HG02642 (cell line): ENCODE data around the gene MS4A6E.
A peak's percentile ranks its signal among the peaks of the same experiment; 100 is the strongest.
"Not testable (repeated sequence)": the region's sequence is repeated elsewhere in the genome, so short reads cannot be mapped to it uniquely, and the experiment has no call there.

ENCODE experiments used
- ATAC-seq: cut with Tn5 transposase; IDR thresholded peaks from one replicate; pipeline ENCODE4 v1.9.1; 2021; ENCODE audit warnings: mild to moderate bottlenecking; ENCODE audit not compliant: unreplicated experiment, poor library complexity

MS4A6E gene

DNA sequence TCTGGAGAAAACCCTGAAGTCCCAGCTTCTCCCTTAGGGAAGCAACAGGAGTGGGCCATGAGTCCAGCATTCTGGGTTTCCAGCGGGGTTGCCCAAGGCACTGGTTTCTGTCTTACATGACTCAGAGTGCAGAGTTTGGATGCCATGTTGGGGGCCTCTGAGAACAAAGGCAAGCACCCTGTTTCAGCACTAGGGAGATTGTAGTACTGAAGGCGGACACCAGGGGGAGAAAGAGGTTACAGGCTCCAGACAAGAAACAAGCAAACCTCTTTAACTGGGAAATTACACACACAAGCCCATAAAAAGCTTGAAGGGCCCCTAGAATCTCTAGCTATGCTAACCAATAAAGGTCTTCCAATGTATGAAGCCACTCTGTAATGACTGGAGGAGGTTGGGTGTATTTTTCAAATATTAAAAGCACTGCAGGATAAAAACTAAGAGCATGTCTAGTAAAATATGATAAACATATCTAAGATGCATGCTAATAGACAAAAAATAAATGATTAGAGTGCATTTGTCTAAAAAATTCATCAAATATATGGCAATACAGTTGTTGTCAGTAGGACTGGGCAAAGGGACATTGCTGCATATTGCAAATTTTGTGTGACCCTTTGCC, 7.1 kb downstream of the MS4A6E start:
- ATAC-seq = peak; percentile 51

DNA sequence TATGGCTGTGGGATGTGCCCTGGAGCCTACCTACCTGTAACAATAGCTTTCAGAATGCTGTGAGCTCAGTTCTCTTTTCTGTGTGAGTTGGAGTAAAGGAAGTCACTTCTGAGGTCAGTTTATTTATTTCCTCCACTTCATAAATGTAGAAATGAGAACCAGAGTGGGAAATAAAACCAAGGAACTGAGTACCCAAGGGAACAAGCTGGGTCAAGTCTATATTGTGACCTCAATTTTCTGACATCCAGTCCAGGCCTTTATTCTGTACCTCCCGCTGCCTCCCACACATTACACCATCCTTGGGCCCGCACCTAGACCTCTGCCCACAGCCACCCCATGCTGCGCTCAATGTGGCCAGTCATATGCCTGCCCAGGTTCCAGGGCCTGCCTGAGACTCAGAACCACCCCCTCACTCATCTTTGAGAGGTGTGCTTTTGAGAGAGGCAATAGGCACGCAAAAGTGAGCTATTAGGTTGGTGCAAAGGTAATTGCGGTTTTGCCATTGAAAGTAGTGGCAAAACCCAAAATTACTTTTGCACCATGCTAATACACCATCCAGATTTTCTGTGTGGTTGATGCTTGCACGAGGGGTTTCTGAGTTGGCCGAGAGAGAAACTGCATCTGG, 9.8 kb downstream of the MS4A6E start:
- peak; percentile 53 for ATAC-seq

DNA sequence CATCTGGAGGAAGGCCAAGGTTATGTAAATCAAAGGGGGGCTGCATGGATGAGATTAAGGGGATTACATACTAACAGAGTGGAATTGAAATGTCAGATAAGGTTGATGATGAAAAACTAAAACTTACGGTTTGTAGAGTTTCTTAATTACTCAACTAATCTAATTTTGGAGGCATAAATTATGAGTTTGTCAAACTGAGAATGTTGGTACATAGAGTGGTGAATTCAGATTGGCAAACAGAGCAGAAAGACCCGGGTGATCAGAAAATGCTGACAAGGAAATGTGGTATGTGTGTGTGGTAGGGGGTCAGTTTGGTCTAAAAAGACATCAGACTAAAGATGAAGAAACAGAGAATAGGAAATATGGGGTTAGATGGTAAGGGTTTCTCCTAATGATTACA, 11.0 kb downstream of the MS4A6E start:
- no peak for ATAC-seq

DNA sequence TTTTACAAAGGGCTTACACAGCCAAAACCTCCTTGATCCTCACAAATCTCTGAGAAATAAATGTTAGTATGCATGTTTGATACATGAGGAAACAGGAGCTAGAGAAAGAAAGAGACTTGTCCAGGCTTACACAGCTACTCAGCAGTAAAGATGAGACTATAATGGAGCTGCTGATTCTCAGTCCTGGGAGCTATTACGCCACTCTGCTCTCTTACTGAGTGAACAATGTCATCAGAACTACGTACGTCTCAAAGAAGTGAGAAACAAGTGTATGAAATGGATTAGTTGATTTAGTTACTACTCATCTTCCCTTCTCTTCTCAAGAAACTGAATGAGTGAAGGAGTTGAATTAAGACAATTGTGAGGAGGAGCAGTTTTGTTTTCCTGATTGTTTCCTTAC, 12.3 kb downstream of the MS4A6E start:
- ATAC-seq = no peak

DNA sequence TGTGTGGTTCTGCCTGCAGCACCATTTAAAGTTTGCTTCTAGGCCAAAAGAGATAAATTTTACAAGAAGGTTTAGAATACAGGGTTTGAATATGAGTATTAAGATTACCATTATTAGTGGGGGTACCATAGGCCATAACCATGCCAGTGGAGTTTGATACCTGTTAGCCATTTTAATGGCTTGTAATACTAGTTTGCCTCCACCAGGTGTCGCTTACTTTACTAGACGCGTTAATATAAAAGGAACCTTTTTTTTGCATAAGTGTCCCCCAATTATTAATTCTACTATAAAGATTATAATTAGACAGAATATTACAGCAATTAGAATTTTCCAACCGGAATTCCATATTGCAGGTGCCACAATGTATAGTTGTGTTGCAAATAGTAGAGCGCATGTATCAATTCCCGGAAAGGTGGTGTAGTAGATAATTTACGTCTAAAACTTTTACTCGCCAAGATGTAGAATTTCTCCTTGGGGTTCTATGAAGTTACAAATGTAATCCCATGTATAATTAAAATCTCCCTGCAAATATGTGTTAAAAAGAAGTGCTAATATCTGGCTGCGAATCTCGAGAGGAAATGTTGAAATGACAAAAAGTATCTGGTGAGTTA, 16.1 kb downstream of the MS4A6E start:
- ATAC-seq = no peak

DNA sequence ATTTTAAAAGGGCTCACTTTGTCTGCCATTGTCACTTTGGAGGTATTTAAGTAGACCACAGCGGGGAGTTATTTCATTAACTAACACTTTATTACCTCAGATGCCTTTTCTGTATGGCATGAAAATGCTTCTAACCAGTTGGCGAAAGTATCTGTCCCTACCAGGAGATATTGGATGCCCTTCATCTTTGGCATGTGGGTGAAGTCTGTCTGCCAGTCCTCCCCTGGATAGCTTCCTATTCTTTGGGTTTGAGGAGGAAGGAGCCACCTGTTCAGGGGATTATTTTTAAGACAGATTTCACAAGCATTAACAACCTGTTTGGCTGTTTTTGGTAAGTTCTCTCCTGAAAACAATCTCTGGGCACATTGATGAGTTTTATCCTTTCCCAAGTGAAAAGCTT, 17.1 kb downstream of the MS4A6E start:
- no peak for ATAC-seq

DNA sequence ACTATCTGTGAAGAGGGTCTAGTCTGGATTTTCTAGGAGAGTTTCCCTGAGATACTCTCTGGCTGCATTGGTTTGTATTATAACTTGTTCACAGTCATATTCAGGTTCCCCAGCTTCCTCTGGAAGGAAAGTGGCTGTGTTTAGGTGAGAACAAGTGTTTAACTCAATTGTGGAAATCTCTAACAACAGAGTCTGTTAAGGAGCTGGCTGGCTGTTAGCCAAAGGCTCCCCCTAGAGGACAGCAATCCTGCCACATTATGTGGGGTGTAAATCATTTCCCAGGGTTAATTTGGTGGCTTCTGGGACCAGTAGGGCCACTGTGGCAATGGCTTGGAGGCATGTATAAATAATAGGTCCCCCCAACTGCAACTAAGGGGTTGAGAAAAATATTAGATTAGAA, 18.4 kb downstream of the MS4A6E start:
- no peak for ATAC-seq

DNA sequence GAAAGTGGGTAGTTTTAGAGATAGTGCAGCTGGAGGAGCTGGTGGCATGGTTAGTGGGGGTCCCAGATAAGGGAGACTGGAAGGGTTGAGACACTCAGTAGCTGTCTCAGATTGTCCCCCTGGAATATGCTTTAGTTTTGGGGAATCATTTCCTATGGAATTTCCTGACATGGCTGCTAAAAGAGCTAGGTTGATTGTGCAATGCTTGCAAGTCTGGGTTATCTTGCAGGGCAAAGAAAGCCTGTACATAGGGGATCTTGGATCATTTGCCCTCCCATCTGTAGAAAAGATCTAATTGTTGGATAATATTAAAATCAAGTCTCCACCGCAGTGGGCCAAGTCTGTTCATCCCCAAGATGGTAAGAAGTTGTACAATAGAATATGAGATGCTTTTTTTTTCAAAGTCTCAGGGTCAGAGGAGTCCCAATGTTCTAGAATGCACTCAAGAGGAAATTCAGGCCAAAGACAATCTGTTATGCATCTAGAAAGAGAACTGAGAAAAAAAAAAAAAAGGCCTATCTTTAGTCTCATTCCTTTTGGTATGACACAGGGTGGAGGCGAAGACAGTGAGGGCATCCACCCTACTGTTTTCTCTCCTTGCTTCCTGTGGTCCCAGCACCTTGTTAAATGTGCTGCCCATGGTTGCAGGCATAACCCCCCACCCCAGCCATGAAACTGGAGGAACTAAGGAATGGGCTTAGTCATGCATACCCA, 20.2 kb downstream of the MS4A6E start:
- ATAC-seq = peak; percentile 51

DNA sequence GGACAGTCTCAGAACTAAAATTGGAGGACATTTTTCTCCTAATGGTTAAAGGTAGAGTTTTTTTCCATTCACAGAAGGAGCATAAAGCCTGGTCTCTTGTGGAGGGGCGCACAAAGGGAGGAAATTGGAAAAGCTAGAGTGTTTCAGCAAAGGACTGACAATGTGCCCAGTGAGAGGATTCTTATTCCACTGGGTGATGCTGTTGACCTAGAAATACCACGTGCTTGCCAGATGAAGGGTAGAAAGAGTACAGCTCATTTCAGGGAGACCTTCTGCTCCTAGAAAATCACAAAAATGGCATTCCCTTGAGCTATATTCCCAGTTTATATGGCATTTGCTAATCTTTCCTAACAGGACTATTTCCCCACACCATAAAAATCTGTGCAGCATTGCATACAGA, 21.1 kb downstream of the MS4A6E start:
- ATAC-seq = no peak

DNA sequence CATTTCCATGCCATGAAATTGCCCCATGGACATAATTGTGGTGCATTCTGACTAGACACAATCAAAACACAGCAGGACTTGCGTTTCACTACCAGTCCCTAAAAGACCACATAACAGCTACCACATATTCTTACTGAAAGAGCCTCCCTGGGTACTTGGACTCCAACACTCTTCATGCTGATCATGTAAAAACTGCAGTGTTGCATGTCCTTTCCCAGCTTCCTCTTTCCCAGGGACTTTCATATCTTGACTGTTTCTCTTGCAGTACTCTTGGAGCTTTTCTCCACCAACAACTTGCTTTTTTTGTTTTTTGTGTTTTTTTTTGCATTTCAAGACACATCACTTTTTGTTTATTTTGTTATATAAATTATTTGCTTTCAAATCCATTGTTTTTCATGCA, 22.9 kb downstream of the MS4A6E start:
- ATAC-seq = no peak

DNA sequence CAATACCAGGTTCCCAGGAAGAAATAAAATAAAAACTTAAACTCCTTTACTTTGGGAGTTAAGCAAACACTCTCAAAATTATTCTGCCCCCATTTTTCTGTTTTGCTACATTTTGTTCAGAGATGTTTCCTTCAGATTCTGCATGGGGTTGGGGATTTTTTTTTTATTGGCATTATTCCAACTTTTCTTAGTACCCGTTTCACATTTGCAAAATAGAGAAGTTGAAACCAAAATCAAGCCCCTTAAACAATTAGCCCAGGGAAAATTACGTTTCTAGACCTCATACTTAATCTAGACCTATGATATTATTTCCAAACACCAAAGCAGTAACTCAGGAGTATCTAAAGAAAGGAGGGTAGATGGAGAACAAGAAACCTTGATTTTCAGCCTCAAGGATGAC, 30.7 kb downstream of the MS4A6E start:
- ATAC-seq = no peak

DNA sequence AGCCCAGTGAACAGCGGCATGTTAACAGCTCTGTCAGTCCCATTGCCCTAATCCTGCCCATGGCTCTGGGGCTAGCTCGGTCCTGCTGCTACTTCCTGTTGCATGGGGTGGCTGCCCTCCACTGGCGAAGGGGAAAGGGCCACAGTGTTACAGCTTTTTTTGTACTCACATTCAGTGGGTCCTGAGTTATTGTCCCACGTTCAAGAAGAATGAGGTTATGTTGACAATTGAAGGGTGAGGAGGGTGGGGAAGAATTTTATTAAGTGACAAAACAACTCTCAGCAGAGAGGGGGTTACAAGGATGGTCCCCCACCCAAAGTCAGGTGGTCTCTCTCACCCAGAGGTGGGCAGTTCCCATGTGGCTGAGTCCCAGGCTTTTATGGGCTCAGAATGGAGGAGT, 33.6 kb downstream of the MS4A6E start:
- no peak for ATAC-seq

DNA sequence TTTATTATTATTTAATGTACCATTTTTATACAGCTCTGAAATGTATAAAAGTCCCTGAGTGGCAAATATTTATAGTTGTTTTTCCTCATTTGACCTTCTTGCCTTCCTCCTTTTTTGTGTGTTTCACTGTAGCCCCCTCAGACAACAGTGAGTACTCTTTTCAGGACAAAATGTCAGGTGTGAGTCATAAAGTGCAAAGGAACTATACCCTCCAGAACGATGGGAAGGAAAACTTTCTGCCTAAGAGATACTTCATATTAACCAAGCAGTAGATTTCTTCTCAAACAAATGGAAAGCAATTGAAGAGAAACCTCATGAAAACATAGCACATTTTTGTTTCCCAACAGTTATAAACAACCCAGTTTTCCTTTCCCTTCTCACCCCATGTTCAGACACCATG, 35.2 kb downstream of the MS4A6E start:
- ATAC-seq = no peak

DNA sequence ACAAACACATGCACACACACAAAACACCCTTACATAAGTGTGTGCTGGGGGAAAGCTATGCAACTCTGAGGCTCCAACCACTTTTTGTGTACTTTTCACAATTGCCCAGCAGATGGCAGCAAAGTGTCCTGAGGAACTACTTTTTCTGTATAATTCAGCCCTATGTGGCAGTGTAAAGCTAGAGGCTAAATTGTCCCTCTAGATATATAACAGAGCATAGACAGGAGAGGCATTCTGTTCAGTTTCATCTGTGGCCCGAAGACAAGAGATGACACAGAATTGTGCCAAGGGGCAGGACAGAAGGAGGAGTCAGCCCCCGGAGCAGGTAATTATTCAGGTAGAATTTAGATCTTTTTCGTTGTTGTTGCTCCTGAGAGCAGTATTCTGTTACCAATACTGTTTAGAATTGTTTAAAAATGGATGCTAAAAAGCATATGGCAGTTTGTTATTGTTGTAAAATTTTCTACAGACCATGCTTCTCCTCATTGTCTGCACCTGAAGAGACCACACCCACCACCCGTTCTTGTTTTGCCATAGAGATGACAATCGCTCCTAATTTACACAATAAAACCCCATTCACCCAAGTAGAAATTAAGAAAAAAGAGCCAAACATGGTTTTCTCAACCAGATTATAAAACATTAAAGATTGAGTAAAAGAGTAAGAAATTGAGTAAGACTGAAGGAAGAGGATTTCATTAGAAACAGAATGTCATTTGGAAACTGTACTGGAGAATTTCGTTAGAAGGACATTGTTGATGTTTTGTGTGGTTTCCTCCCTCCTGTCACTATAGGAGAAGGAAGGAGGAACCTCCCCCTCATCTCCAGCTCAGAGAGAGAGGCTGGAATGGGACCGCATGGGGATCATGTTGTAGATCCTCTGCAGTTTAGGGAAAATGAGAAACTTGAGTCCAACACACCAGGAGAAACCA, 36.8 kb downstream of the MS4A6E start:
- peak; percentile 53 for ATAC-seq

DNA sequence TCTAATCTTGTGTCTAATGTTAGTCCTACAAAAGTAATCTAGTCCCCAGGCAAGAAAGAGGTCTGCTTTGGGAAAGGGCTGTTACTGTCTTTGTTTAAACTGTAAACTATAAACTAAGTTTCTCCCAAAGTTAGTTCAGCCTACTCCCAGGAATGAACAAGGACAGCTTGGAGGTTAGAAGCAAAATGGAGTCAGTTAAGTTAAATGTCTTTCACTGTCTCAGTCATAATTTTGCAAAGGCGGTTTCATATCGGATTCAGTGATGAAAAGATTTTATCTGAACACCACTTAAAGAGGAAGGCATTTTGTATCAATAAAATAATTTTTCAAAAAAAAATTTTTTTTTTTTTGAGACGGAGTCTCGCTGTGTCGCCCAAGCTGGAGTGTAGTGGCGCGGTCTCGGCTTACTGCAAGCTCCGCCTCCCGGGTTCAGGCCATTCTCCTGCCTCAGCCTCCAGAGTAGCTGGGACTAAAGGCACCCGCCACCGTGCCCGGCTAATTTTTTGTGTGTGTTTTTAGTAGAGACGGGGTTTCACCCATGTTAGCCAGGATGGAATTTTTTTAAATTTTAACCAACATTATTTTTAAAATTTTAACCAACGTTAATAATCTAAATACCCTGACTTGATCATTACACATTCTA, 39.3 kb downstream of the MS4A6E start:
- ATAC-seq = not testable (repeated sequence)

DNA sequence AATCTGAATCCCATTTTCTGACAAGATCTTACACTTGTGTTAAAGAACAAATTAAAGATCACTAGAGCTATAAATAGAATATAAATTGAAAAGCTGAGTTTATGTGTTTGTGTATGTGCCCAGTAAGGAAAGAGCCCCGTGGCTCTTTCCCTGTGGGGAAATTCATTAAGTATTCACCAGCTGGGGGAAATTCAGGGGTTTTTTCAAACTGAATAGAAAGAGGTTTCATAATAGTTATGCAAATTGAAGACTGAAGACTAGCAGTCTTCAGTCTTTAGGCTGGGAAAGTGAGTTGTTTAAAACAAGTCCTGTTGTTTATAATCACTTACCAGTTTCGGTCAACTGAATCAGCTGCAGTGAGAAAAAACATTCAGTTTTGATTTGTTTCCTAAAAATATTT, 40.0 kb downstream of the MS4A6E start:
- peak; percentile 82 for ATAC-seq

DNA sequence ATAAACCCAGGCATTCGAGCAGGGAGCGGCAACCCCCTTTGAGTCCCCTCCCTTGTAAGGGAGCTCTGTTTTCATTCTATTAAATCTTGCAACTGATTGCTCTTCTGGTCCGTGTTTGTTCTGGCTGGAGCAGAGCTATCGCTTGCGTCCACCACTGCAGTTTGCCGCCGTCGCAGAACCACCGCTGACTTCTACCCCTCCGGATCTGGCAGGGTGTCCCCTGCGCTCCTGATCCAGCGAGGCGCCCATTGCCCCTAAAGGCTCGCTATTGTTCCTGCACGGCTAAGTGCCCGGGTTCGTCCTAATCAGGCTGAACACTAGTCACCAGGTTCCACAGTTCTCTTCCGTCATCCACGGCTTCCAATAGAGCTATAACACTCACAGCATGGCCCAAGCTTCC, 40.8 kb downstream of the MS4A6E start:
- ATAC-seq = no peak

DNA sequence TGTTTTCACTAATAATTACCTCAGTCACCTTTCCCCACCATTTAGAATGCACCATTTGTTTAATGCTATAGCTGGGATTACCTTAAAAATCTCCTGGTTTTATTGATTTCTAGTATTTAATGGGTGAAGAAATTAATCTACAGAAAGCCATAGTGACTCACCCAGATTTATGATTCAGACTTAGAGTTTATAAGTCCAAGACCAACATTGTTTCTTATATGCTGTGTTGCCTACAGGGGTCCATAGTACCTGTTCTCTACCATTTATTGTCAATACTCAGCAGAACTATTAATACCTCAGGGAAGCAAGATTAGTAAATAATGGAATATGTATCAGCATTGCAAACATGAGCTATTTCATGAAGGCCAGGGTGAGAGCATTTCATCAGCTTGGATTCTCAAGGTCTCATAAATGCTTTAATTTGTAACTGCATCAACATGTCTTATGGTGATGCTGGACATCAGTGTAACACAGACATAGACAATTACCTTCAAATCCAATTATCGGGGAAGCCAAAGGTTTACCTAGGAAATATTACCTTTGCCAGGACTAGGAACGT, 43.3 kb downstream of the MS4A6E start:
- no peak for ATAC-seq

DNA sequence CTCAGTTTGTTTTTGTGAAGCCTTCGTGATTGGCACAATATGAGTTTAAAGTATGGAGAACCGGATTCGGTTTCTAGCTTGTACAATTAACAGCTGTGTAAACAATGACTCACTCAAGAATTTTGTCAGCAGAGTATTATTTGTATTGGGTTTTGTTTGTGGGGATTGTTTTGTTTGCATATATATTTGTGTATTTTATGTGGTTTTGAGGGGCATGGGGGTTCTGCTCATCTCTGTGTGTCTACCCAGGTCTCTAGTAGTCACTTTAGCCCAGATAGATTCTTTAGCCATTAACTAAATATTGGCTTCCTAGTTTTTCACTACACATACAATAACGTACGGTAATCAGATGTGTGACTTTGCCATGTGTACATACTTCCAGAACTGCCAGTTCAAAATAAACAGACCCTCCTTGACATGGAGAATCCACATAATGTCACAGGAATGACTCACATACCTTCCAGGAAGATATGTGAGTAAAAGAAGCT, 43.8 kb downstream of the MS4A6E start:
- ATAC-seq = no peak
